ENCODE data around the gene GTF2F2.

DNA sequence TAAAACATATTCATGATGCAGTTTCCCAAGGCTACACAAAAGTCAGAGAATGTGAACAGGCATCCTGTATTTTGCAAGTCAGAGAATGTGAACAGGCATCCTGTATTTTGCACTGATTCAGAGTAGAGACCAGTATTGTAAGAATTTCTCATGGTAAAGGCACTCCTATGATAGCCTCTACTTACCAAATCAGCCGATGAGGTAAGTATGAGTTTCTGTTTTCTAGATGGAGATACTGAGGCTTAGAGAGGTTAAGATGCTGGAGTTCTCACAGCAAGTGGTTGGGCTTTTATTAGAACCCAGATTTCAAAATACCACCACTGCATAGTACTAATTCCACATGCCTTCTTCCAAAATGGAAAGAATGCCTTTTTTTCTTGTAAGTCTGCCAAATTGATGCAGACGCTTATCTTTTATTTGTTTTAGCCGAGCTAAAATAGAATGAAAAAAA is 208.4 kb downstream of the GTF2F2 start:
- no peak for TF ChIP-seq POLR2AphosphoS5 (IDR thresholded peaks at IDR 0.05)
- no peak for TF ChIP-seq CTCF (IDR thresholded peaks at IDR 0.05)
